Testis (tissue), 2 donors: ENCODE data around the gene THSD1.

Experiments
- POLR2A ChIP-seq: fragments of 450-650 bp; IDR thresholded peaks from one replicate; pipeline ENCODE4 v1.6.1; 2017; ENCODE audit warnings: antibody characterized with exemption, mild to moderate bottlenecking, moderate library complexity
- TF ChIP-seq, protein P1 (sequence below), 3 experiments: fragments of 450-650 bp in 2 of 3; fragments of 200-600 bp in 1 of 3; sonication (generic) in 1 of 3; IDR thresholded peaks; one replicate each; pipeline ENCODE4 v1.5.1; 2016 to 2019; ENCODE audit warnings: antibody characterized with exemption in 3 of 3, mild to moderate bottlenecking in 2 of 3, moderate library complexity in 1 of 3

DNA sequence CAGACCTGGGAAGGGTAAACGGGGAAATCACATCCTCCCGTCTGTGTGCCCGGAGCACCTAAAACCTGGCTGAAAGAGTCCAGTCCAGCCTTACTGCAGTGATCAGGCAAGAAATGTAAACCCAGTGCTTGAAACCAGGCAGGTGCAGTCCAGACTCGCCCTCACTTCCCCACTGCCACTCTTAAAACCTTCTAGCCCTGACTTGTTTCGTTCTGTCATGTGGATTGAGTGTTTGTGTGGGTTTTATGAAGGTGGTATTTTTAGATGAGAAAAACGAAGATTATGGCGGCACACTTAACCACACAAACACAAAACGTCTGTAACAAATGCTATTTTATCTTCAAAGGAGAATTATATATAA lies 48.5 kb upstream of the THSD1 start:
- TF ChIP-seq, protein P1, sequence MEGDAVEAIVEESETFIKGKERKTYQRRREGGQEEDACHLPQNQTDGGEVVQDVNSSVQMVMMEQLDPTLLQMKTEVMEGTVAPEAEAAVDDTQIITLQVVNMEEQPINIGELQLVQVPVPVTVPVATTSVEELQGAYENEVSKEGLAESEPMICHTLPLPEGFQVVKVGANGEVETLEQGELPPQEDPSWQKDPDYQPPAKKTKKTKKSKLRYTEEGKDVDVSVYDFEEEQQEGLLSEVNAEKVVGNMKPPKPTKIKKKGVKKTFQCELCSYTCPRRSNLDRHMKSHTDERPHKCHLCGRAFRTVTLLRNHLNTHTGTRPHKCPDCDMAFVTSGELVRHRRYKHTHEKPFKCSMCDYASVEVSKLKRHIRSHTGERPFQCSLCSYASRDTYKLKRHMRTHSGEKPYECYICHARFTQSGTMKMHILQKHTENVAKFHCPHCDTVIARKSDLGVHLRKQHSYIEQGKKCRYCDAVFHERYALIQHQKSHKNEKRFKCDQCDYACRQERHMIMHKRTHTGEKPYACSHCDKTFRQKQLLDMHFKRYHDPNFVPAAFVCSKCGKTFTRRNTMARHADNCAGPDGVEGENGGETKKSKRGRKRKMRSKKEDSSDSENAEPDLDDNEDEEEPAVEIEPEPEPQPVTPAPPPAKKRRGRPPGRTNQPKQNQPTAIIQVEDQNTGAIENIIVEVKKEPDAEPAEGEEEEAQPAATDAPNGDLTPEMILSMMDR (IDR thresholded peaks at IDR 0.05), result no peak
- TF ChIP-seq POLR2A, result no peak
